H1 (cell line): ENCODE results near the gene FUBP3. TPM values are rescaled to one million over a fixed set of nuclear protein-coding genes. Genes with fewer than 3 reads are reported as not detected.
"Not testable (repeated sequence)": the region's sequence is repeated elsewhere in the genome, so short reads cannot be mapped to it uniquely, and the experiment has no call there.

Experiments used
- CTCF ChIA-PET: fragments of 300-600 bp; sonication (Branson Sonifier 250); formaldehyde crosslinking; loops from one replicate; lab custom pipeline; 2021; ENCODE audit not compliant: partially characterized antibody; lab: Charles Lee
- POLR2A ChIA-PET: fragments of 300-600 bp; sonication (Branson Sonifier 250); formaldehyde crosslinking; loops from one replicate; lab custom pipeline; 2021; ENCODE audit warnings: inconsistent platforms; ENCODE audit not compliant: partially characterized antibody; lab: Charles Lee
- DNase-seq, 2 experiments: peaks; one replicate each; pipeline versions ENCODE4 v3.0.0 to v3.0.0-alpha.2; 2010 to 2022; ENCODE audit warnings: low spot score in 2 of 2, low read depth in 1 of 2, mixed read lengths in 1 of 2
- FAIRE-seq: peaks from 2 replicates; lab custom pipeline; 2011; peaks lifted over from hg19 to GRCh38; lab: Jason Lieb, UNC
- H2AFZ ChIP-seq: 2 replicates; pipeline ENCODE4 v1.8.1; 2012; ENCODE audit warnings: low read length, inconsistent platforms
- H2AK5ac ChIP-seq: 2 replicates; pipeline ENCODE4 v1.6.1; 2013; ENCODE audit warnings: low read depth, low read length
- H2BK120ac ChIP-seq: replicated peaks from 2 replicates; pipeline ENCODE3; 2013; ENCODE audit warnings: low read depth, low read length, inconsistent platforms
- H2BK12ac ChIP-seq: 2 replicates; pipeline ENCODE4 v1.6.1; 2013; ENCODE audit warnings: low read depth, low read length
- H2BK15ac ChIP-seq: 2 replicates; pipeline ENCODE4 v1.6.1; 2013; ENCODE audit warnings: low read length
- H2BK20ac ChIP-seq: 2 replicates; pipeline ENCODE4 v1.6.1; 2013; ENCODE audit warnings: low read length
- H2BK5ac ChIP-seq: 2 replicates; pipeline ENCODE4 v1.6.1; 2013; ENCODE audit warnings: low read depth, low read length
- H3K14ac ChIP-seq: 2 replicates; pipeline ENCODE4 v1.6.1; 2013; ENCODE audit warnings: inconsistent platforms; ENCODE audit not compliant: insufficient read length
- H3K18ac ChIP-seq: 2 replicates; pipeline ENCODE4 v1.6.1; 2013; ENCODE audit warnings: low read length; ENCODE audit errors: extremely low read depth
- H3K23ac ChIP-seq: 2 replicates; pipeline ENCODE4 v1.6.1; 2013; ENCODE audit warnings: inconsistent platforms; ENCODE audit not compliant: insufficient read length
- H3K23me2 ChIP-seq: 2 replicates; pipeline ENCODE4 v1.6.1; 2013; ENCODE audit warnings: low read depth, low read length
- H3K27ac ChIP-seq: 2 replicates; pipeline ENCODE4 v1.6.1; 2011; ENCODE audit warnings: low read depth, low read length, inconsistent platforms
- H3K27me3 ChIP-seq, 4 experiments: replicated peaks in 1 of 4; 1 replicate in 1 of 4; 2 replicates in 3 of 4; pipeline versions ENCODE4 v1.6.1 to v1.8.1; 2011 to 2013; ENCODE audit warnings: low read length in 3 of 4, mild to moderate bottlenecking in 3 of 4, inconsistent platforms in 2 of 4, mixed read lengths in 2 of 4, moderate library complexity in 1 of 4; ENCODE audit not compliant: control insufficient read depth in 3 of 4, insufficient read depth in 3 of 4; ENCODE audit errors: extremely low read depth in 1 of 4
- H3K36me3 ChIP-seq, 4 experiments: 2 replicates each; pipeline versions ENCODE4 v1.6.1 to v1.8.1; 2011 to 2013; ENCODE audit warnings: mild to moderate bottlenecking in 4 of 4, low read length in 3 of 4, moderate library complexity in 2 of 4, control low read depth in 1 of 4, inconsistent platforms in 1 of 4; ENCODE audit not compliant: insufficient read depth in 4 of 4, control insufficient read depth in 2 of 4
- H3K4ac ChIP-seq: replicated peaks from 2 replicates; pipeline ENCODE3; 2013; ENCODE audit warnings: low read length, low read depth, mixed read lengths, inconsistent platforms; ENCODE audit not compliant: insufficient read length
- H3K4me1 ChIP-seq, 4 experiments: replicated peaks in 1 of 4; 1 replicate in 1 of 4; 2 replicates in 3 of 4; pipeline versions ENCODE4 v1.6.1 to v1.8.1; 2011 to 2013; ENCODE audit warnings: low read length in 3 of 4, inconsistent platforms in 2 of 4, mixed read lengths in 1 of 4; ENCODE audit not compliant: insufficient read depth in 4 of 4, control insufficient read depth in 3 of 4
- H3K4me2 ChIP-seq, 2 experiments: 2 replicates each; pipeline versions ENCODE4 v1.6.1 to v1.8.1; 2011 to 2013; ENCODE audit warnings: low read depth in 2 of 2, low read length in 2 of 2, control low read depth in 1 of 2, inconsistent platforms in 1 of 2, mild to moderate bottlenecking in 1 of 2; ENCODE audit not compliant: insufficient read depth in 1 of 2
- H3K4me3 ChIP-seq, 4 experiments: fragments of 200-600, 300-600 bp in 1 of 4; sonication (generic), shearing (Covaris generic), sonication (Bioruptor Twin) in 1 of 4; 2 replicates each; pipeline versions ENCODE4 v1.5.1 to v1.8.1; 2011 to 2016; ENCODE audit warnings: low read length in 4 of 4, low read depth in 3 of 4, control low read depth in 2 of 4, inconsistent platforms in 2 of 4, mild to moderate bottlenecking in 2 of 4, mixed read lengths in 1 of 4, moderate library complexity in 1 of 4; ENCODE audit not compliant: insufficient read depth in 2 of 4; ENCODE audit errors: extremely low read depth in 1 of 4
- H3K56ac ChIP-seq: replicated peaks from 2 replicates; pipeline ENCODE3; 2013; ENCODE audit warnings: low read depth, mild to moderate bottlenecking, mixed read lengths, low read length, inconsistent platforms; ENCODE audit not compliant: insufficient read length
- H3K79me1 ChIP-seq: 2 replicates; pipeline ENCODE4 v1.6.1; 2013; ENCODE audit warnings: low read depth, low read length, control low read depth
- H3K79me2 ChIP-seq, 2 experiments: 2 replicates each; pipeline versions ENCODE4 v1.6.1 to v1.8.1; 2012 to 2013; ENCODE audit warnings: low read length in 2 of 2, mild to moderate bottlenecking in 2 of 2, inconsistent platforms in 1 of 2; ENCODE audit not compliant: insufficient read depth in 2 of 2, control insufficient read depth in 1 of 2
- H3K9ac ChIP-seq, 4 experiments: replicated peaks in 1 of 4; 1 replicate in 1 of 4; 2 replicates in 3 of 4; pipeline versions ENCODE4 v1.6.1 to v1.8.1; 2011 to 2013; ENCODE audit warnings: low read depth in 3 of 4, low read length in 3 of 4, control low read depth in 2 of 4, mild to moderate bottlenecking in 2 of 4, moderate library complexity in 2 of 4, inconsistent platforms in 1 of 4; ENCODE audit errors: extremely low read depth in 1 of 4
- H3K9me3 ChIP-seq, 2 experiments: 2 replicates each; pipeline versions ENCODE4 v1.6.1 to v1.8.1; 2012 to 2013; ENCODE audit warnings: mild to moderate bottlenecking in 2 of 2, moderate library complexity in 2 of 2, control low read depth in 1 of 2, inconsistent platforms in 1 of 2, low read depth in 1 of 2, low read length in 1 of 2, mixed read lengths in 1 of 2; ENCODE audit not compliant: insufficient read depth in 2 of 2
- H4K20me1 ChIP-seq, 2 experiments: replicated peaks in 1 of 2; 2 replicates each; pipeline versions ENCODE3 to v1.8.1; 2011 to 2013; ENCODE audit warnings: inconsistent platforms in 2 of 2, low read length in 2 of 2, mild to moderate bottlenecking in 1 of 2; ENCODE audit not compliant: insufficient read depth in 2 of 2, control insufficient read depth in 1 of 2
- H4K5ac ChIP-seq: 2 replicates; pipeline ENCODE4 v1.6.1; 2013; ENCODE audit warnings: low read length, low read depth, mixed read lengths, inconsistent platforms; ENCODE audit not compliant: insufficient read length
- H4K8ac ChIP-seq: 2 replicates; pipeline ENCODE4 v1.8.0; 2013; ENCODE audit warnings: mild to moderate bottlenecking, moderate library complexity, low read length, inconsistent platforms; ENCODE audit not compliant: insufficient read depth; ENCODE audit errors: extremely low read depth
- H4K91ac ChIP-seq: replicated peaks from 2 replicates; pipeline ENCODE3; 2013; ENCODE audit warnings: low read length, mixed read lengths, inconsistent platforms; ENCODE audit not compliant: insufficient read length
- CBX8 ChIP-seq: fragments of 300-800, 300-1000 bp; sonication (generic); IDR thresholded peaks from 2 replicates; pipeline ENCODE4 v1.7.1; 2016; ENCODE audit warnings: low read depth, low read length, borderline replicate concordance
- WGBS, 2 experiments: shearing (Covaris generic) in 1 of 2; methylation state at CpG; one replicate each; pipeline versions ENCODE4 v1.1.6 to v1.1.7; 2013 to 2015; ENCODE audit warnings: low lambda C conversion rate in 2 of 2, mixed read lengths in 2 of 2, inconsistent platforms in 1 of 2, low coverage in 1 of 2, missing lambda C conversion rate in 1 of 2; ENCODE audit not compliant: insufficient replicate concordance in 2 of 2, insufficient coverage in 1 of 2, insufficient read length in 1 of 2; ENCODE audit errors: extremely low coverage in 1 of 2, missing lambda C conversion rate in 1 of 2; 5-methylcytosine and 5-hydroxymethylcytosine counted together
- polyA plus RNA-seq, 7 experiments: library from polyadenylated mRNA; depleted of rRNA in 3 of 7; stranded (reverse) in 5 of 7; unstranded in 2 of 7; fragments of >200 nt in 5 of 7; fragments of 200-250 nt in 2 of 7; gene quantifications; 1 replicate in 5 of 7; 2 replicates in 1 of 7; 4 replicates in 1 of 7; pipeline versions ENCODE4 v1.2.1 to v1.2.3, GENCODE V29; 2011 to 2013; ENCODE audit warnings: missing spikeins in 2 of 7, mixed read lengths in 2 of 7
- total RNA-seq: library from RNA; stranded (reverse); fragmentation: NEBNext Ultra II Directional; extraction: Animal tissue kit (Norgen Biotek cat#: 25700); gene quantifications from 2 replicates; pipeline ENCODE4 v1.2.1, GENCODE V29; 2021

The FUBP3 gene
- total and polyA plus RNA-seq, 2 of the 8 experiments (the other 6 are each of a cell fraction or from before 2014, with no cell fraction given): 23.7 to 76.4 TPM

DNA sequence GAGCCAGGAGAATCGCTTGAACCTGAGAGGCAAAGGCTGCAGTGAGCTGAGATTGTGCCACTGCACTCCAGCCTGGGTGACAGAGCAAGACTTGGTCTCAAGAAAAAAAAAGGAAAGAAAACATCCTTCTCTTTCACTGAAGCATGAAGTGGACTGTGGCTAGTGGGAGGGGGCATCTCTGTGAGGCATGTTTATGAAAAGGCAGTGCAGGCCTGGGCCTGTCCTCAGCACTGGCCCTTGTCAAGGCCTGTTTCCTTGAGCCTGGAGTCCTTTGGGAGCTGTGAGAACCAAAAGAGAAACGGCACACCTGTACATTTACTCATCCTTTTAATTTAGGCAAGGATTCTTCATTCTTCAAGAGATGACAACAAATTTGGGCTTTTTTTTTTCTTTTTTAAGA lies 18.3 kb upstream of the FUBP3 start:
- no peak overlapping the region for H3K56ac ChIP-seq
- no peak overlapping the region for H4K5ac ChIP-seq
- H3K14ac ChIP-seq: no peak overlapping the region
- POLR2A ChIA-PET: no interaction called here
- no peaks in the 10 kb centered on the region for H3K23me2 ChIP-seq
- DNase-seq (no peak), FAIRE-seq (no peak)
- H3K4me2 ChIP-seq: no peak overlapping the region
- H4K20me1 ChIP-seq: no peaks in the 10 kb centered on the region
- H2AK5ac ChIP-seq: no peak overlapping the region
- H3K4ac ChIP-seq: no peak overlapping the region
- no peak overlapping the region for H3K18ac ChIP-seq
- no peak overlapping the region for H3K23ac ChIP-seq
- no peak overlapping the region for H3K4me3 ChIP-seq
- H3K36me3 ChIP-seq: no peaks in the 10 kb centered on the region
- H3K79me2 ChIP-seq: no peaks in the 10 kb centered on the region
- no peaks in the 10 kb centered on the region; a peak in 1 of 7 replicates for H3K27me3 ChIP-seq
- no peaks in the 10 kb centered on the region for H3K79me1 ChIP-seq
- H3K9ac ChIP-seq: no peak overlapping the region
- no peak for TF ChIP-seq CBX8
- CTCF ChIA-PET: interaction anchor here (0.6 to 0.7 kb wide), 3 partner anchors 122 to 492 kb away, joined by 3 to 4 read pairs (median 3); no protein-coding TSS in a partner anchor
- H2BK12ac ChIP-seq: no peak overlapping the region
- no peak overlapping the region for H2AFZ ChIP-seq
- H3K4me1 ChIP-seq: no peaks in the 10 kb centered on the region
- no peak overlapping the region for H2BK120ac ChIP-seq
- no peaks in the 10 kb centered on the region for H3K9me3 ChIP-seq
- 91% methylated on average over 2 of the region's 2 CpGs; no CpG with 5 or more reads in 1 of the 2 experiments for WGBS, 2 experiments
- no peak overlapping the region for H3K27ac ChIP-seq
- no peak overlapping the region for H2BK5ac ChIP-seq
- no peak overlapping the region for H4K8ac ChIP-seq
- H2BK15ac ChIP-seq: no peak overlapping the region
- H2BK20ac ChIP-seq: no peak overlapping the region
- no peak overlapping the region for H4K91ac ChIP-seq

- H3K14ac ChIP-seq, H2BK5ac ChIP-seq, H3K27ac ChIP-seq, H3K4me2 ChIP-seq, H2BK20ac ChIP-seq, H3K4me1 ChIP-seq, H3K79me1 ChIP-seq, H4K91ac ChIP-seq, H3K27me3 ChIP-seq, H4K20me1 ChIP-seq, H3K23ac ChIP-seq, H3K4me3 ChIP-seq, POLR2A ChIA-PET, H4K8ac ChIP-seq, H2AK5ac ChIP-seq, H2BK12ac ChIP-seq, H3K36me3 ChIP-seq, H3K23me2 ChIP-seq, H3K18ac ChIP-seq, H3K79me2 ChIP-seq, H3K9me3 ChIP-seq, FAIRE-seq, H3K9ac ChIP-seq, H2BK15ac ChIP-seq, H4K5ac ChIP-seq, DNase-seq, H3K4ac ChIP-seq, H3K56ac ChIP-seq, H2BK120ac ChIP-seq, H2AFZ ChIP-seq: not testable (repeated sequence)
- CTCF ChIA-PET: interaction anchor here (0.6 kb wide), 1 partner anchor 10 kb away, joined by 4 read pairs; no protein-coding TSS in a partner anchor
- 88% methylated on average over 4 of the region's 4 CpGs; no CpG with 5 or more reads in 1 of the 2 experiments for WGBS, 2 experiments
These were observed 16.9 kb upstream of the FUBP3 start for GRCh38 chr9:130562525-130562924.
